H9 (cell line): ENCODE measurements around the gene ZNHIT6. TPM values are rescaled to one million over a fixed set of nuclear protein-coding genes. Genes with fewer than 3 reads are reported as not detected.
A peak's percentile ranks its signal among the peaks of the same experiment; 100 is the strongest.

Experiments used
- DNase-seq: peaks from one replicate; pipeline ENCODE4 v3.0.0-alpha.2; 2017
- H2AFZ ChIP-seq: one replicate; pipeline ENCODE4 v1.6.1; 2013; ENCODE audit warnings: mild to moderate bottlenecking, low read length, control low read depth, moderate library complexity
- H2AK5ac ChIP-seq: 2 replicates; pipeline ENCODE4 v1.6.1; 2013; ENCODE audit warnings: low read length, control low read depth, mixed read lengths; ENCODE audit not compliant: insufficient read length
- H2BK120ac ChIP-seq: one replicate; pipeline ENCODE4 v1.6.1; 2013; ENCODE audit warnings: low read depth, mild to moderate bottlenecking, low read length, control low read depth, inconsistent platforms; ENCODE audit not compliant: poor library complexity, severe bottlenecking
- H2BK12ac ChIP-seq: 2 replicates; pipeline ENCODE4 v1.6.1; 2013; ENCODE audit warnings: low read length, control low read depth, mixed read lengths, low read depth; ENCODE audit not compliant: insufficient read length
- H2BK15ac ChIP-seq: 2 replicates; pipeline ENCODE4 v1.6.1; 2013; ENCODE audit warnings: low read depth, low read length, control low read depth
- H2BK20ac ChIP-seq: one replicate; pipeline ENCODE4 v1.6.1; 2013; ENCODE audit warnings: low read depth, mild to moderate bottlenecking, low read length, control low read depth, inconsistent platforms; ENCODE audit not compliant: poor library complexity, severe bottlenecking
- H2BK5ac ChIP-seq: 2 replicates; pipeline ENCODE4 v1.6.1; 2013; ENCODE audit warnings: low read length, control low read depth, mixed read lengths; ENCODE audit not compliant: insufficient read length
- H3K14ac ChIP-seq: 2 replicates; pipeline ENCODE4 v1.6.1; 2013; ENCODE audit warnings: low read length, control low read depth; ENCODE audit not compliant: insufficient read depth
- H3K18ac ChIP-seq: 2 replicates; pipeline ENCODE4 v1.6.1; 2013; ENCODE audit warnings: low read depth, mild to moderate bottlenecking, mixed read lengths, low read length, control low read depth; ENCODE audit not compliant: insufficient read length
- H3K23ac ChIP-seq: 2 replicates; pipeline ENCODE4 v1.6.1; 2013; ENCODE audit warnings: low read length, control low read depth, mixed read lengths, low read depth; ENCODE audit not compliant: insufficient read length
- H3K23me2 ChIP-seq: 2 replicates; pipeline ENCODE4 v1.6.1; 2013; ENCODE audit warnings: low read depth, mild to moderate bottlenecking, mixed read lengths, low read length, control low read depth; ENCODE audit not compliant: insufficient read length, poor library complexity, severe bottlenecking
- H3K27ac ChIP-seq: 2 replicates; pipeline ENCODE4 v1.5.1; 2013; ENCODE audit warnings: low read length, control low read depth, mixed read lengths, low read depth; ENCODE audit not compliant: insufficient read length
- H3K27me3 ChIP-seq: 2 replicates; pipeline ENCODE4 v1.6.1; 2013; ENCODE audit warnings: low read length, control low read depth, inconsistent platforms; ENCODE audit not compliant: insufficient read depth
- H3K4ac ChIP-seq: 2 replicates; pipeline ENCODE4 v1.6.1; 2013; ENCODE audit warnings: low read depth, mild to moderate bottlenecking, control low read depth, inconsistent platforms, low read length, moderate library complexity
- H3K4me1 ChIP-seq: 2 replicates; pipeline ENCODE4 v1.6.1; 2013; ENCODE audit warnings: low read length, control low read depth, inconsistent platforms; ENCODE audit not compliant: insufficient read depth
- H3K4me2 ChIP-seq: 2 replicates; pipeline ENCODE4 v1.6.1; 2013; ENCODE audit warnings: low read length, control low read depth, mixed read lengths; ENCODE audit not compliant: insufficient read length, insufficient read depth
- H3K56ac ChIP-seq: 2 replicates; pipeline ENCODE4 v1.6.1; 2013; ENCODE audit warnings: low read depth, mild to moderate bottlenecking, mixed read lengths, low read length, control low read depth; ENCODE audit not compliant: insufficient read length
- H3K79me1 ChIP-seq: 2 replicates; pipeline ENCODE4 v1.6.1; 2013; ENCODE audit warnings: low read depth, mild to moderate bottlenecking, moderate library complexity, low read length, control low read depth, inconsistent platforms; ENCODE audit not compliant: insufficient read depth, poor library complexity, severe bottlenecking
- H3K79me2 ChIP-seq: 2 replicates; pipeline ENCODE4 v1.6.1; 2013; ENCODE audit warnings: low read length, control low read depth, inconsistent platforms; ENCODE audit not compliant: insufficient read depth
- H3K9ac ChIP-seq: 2 replicates; pipeline ENCODE4 v1.6.1; 2013; ENCODE audit warnings: low read length, control low read depth, mixed read lengths; ENCODE audit not compliant: insufficient read length; ENCODE audit errors: extremely low read depth
- H3K9me3 ChIP-seq: one replicate; pipeline ENCODE4 v1.6.1; 2013; ENCODE audit warnings: low read depth, low read length, inconsistent platforms; ENCODE audit not compliant: control insufficient read depth
- H3T11ph ChIP-seq: one replicate; pipeline ENCODE4 v1.6.1; 2013; ENCODE audit warnings: mild to moderate bottlenecking, low read length, control low read depth, inconsistent platforms
- H4K20me1 ChIP-seq: one replicate; pipeline ENCODE4 v1.6.1; 2013; ENCODE audit not compliant: control insufficient read depth, insufficient read length, insufficient read depth
- H4K5ac ChIP-seq: 2 replicates; pipeline ENCODE4 v1.6.1; 2013; ENCODE audit warnings: low read depth, mild to moderate bottlenecking, mixed read lengths, low read length, control low read depth; ENCODE audit not compliant: insufficient read length
- H4K8ac ChIP-seq: replicated peaks from 2 replicates; pipeline ENCODE4 v1.6.1; 2013; ENCODE audit warnings: low read length, control low read depth, mixed read lengths, low read depth; ENCODE audit not compliant: insufficient read length
- H4K91ac ChIP-seq: 2 replicates; pipeline ENCODE4 v1.6.1; 2013; ENCODE audit warnings: low read depth, mild to moderate bottlenecking, moderate library complexity, mixed read lengths, low read length, control low read depth; ENCODE audit not compliant: insufficient read length
- H3K27ac Mint-ChIP-seq, 3 experiments: 2 replicates in 2 of 3; 3 replicates in 1 of 3; pipeline ENCODE4 v1.8.0; 2020 to 2021; ENCODE audit warnings: mixed read lengths in 3 of 3, mild to moderate bottlenecking in 1 of 3, moderate library complexity in 1 of 3
- H3K27me3 Mint-ChIP-seq: 2 replicates; pipeline ENCODE4 v1.8.0; 2021; ENCODE audit warnings: low read depth, mild to moderate bottlenecking, moderate library complexity, mixed read lengths
- H3K36me3 Mint-ChIP-seq, 3 experiments: 2 replicates in 2 of 3; 3 replicates in 1 of 3; pipeline ENCODE4 v1.8.0; 2020 to 2021; ENCODE audit warnings: low read depth in 3 of 3, mixed read lengths in 3 of 3; ENCODE audit not compliant: insufficient read depth in 1 of 3
- H3K4me1 Mint-ChIP-seq, 2 experiments: 2 replicates each; pipeline ENCODE4 v1.8.0; 2020; ENCODE audit warnings: mixed read lengths in 2 of 2
- H3K4me3 Mint-ChIP-seq, 2 experiments: 2 replicates in 1 of 2; 3 replicates in 1 of 2; pipeline ENCODE4 v1.8.0; 2020 to 2021; ENCODE audit warnings: mild to moderate bottlenecking in 2 of 2, mixed read lengths in 2 of 2, moderate library complexity in 1 of 2
- H3K9me3 Mint-ChIP-seq, 2 experiments: 2 replicates in 1 of 2; 3 replicates in 1 of 2; pipeline ENCODE4 v1.8.0; 2020; ENCODE audit warnings: mild to moderate bottlenecking in 2 of 2, mixed read lengths in 2 of 2, moderate library complexity in 1 of 2
- WGBS: extraction: QIAGEN DNeasy Blood & Tissue Kit; methylation state at CpG from one replicate; pipeline ENCODE4 v1.1.7; 2013; ENCODE audit warnings: missing lambda C conversion rate, low lambda C conversion rate, mixed read lengths; ENCODE audit not compliant: insufficient read length; ENCODE audit errors: extremely low coverage; 5-methylcytosine and 5-hydroxymethylcytosine counted together
- total RNA-seq: library from RNA; stranded (reverse); gene quantifications from 2 replicates; pipeline ENCODE4 v1.2.1, GENCODE V29; 2021
- TF ChIP-seq, protein P1 (sequence below): fragments of 200-600 bp; sonication (generic); conservative IDR thresholded peaks from 3 replicates; pipeline ENCODE4 v1.8.0; 2021; ENCODE audit warnings: antibody characterized with exemption, mild to moderate bottlenecking

The ZNHIT6 gene
- total RNA-seq, 1 experiment from 2014 or later, result 21.5 TPM

DNA sequence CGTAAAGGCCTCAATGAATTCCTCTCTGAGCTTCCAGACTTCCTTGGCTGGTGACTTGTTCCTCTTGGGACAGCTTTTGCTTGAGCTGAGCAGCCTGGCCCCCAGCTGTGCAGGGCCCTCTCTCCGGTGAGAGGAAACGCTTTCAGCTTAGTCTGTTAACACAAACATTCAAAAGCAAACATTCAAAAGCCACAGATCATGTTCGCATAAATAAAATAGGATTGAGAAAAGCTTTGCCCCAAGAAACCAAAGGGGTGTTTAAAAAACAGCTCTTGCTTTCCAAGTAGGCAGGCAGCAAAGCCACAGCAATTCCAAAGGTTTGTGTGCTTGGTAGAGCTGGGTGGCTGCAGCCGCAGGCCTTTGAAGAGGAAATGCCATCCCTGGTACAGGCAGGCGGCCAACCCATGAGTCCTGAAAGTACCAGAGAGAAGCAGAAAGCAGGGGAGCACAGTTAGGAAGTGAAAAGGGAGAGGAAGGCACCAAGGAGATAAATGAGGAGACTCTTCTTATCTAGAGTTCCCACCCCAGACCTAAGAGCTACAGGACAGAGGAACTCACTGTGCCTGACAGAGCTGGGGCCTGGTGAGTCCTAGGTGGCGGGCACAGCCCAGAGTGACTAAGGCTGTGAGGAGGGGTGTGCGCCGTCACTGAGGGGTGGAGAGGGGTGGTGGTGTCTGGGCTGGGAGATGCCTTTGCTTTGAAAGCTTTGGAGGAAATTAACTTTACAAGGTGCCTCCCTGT is 79.3 kb downstream of the ZNHIT6 start:
- TF ChIP-seq, protein P1, sequence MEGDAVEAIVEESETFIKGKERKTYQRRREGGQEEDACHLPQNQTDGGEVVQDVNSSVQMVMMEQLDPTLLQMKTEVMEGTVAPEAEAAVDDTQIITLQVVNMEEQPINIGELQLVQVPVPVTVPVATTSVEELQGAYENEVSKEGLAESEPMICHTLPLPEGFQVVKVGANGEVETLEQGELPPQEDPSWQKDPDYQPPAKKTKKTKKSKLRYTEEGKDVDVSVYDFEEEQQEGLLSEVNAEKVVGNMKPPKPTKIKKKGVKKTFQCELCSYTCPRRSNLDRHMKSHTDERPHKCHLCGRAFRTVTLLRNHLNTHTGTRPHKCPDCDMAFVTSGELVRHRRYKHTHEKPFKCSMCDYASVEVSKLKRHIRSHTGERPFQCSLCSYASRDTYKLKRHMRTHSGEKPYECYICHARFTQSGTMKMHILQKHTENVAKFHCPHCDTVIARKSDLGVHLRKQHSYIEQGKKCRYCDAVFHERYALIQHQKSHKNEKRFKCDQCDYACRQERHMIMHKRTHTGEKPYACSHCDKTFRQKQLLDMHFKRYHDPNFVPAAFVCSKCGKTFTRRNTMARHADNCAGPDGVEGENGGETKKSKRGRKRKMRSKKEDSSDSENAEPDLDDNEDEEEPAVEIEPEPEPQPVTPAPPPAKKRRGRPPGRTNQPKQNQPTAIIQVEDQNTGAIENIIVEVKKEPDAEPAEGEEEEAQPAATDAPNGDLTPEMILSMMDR, result no peak
- H3K27ac Mint-ChIP-seq, result peak overlapping the region; percentile 76 to 94 (median 81)
- no peak overlapping the region for H4K8ac ChIP-seq
- H3K27me3 Mint-ChIP-seq, result no peaks in the 10 kb centered on the region
- H3K9me3 Mint-ChIP-seq, result no peaks in the 10 kb centered on the region; a peak in 2 of 5 replicates
- no peaks in the 10 kb centered on the region for H3K27me3 ChIP-seq
- H3K36me3 Mint-ChIP-seq, result peaks cover 3 to 9% (median 8%) of the 10 kb centered on the region in 3 experiments; a peak in 6 of 7 replicates
- no peak overlapping the region for H2BK20ac ChIP-seq
- no CpG with 5 or more reads among the region's 9 CpGs for WGBS
- no peak overlapping the region for H2BK5ac ChIP-seq
- H3K9ac ChIP-seq, result no peak overlapping the region
- H3K4me1 ChIP-seq, result peaks cover 2% of the 10 kb centered on the region; the same call in 1 of the 2 replicates
- H3K27ac ChIP-seq, result peak overlapping the region; percentile 34
- no peak overlapping the region for H3K23ac ChIP-seq
- H4K5ac ChIP-seq, result no peak overlapping the region
- no peak overlapping the region for H2BK15ac ChIP-seq
- peak; percentile 61 for DNase-seq
- H3K56ac ChIP-seq, result no peak overlapping the region
- peaks cover 13 to 14% of the 10 kb centered on the region in 2 experiments for H3K4me1 Mint-ChIP-seq
- no peak overlapping the region for H4K91ac ChIP-seq
- H3K18ac ChIP-seq, result no peak overlapping the region
- no peak overlapping the region for H3T11ph ChIP-seq
- H2AFZ ChIP-seq, result no peak overlapping the region
- H2BK120ac ChIP-seq, result no peak overlapping the region
- no peaks in the 10 kb centered on the region for H4K20me1 ChIP-seq
- no peak overlapping the region for H3K4ac ChIP-seq
- no peaks in the 10 kb centered on the region for H3K79me1 ChIP-seq
- peak overlapping the region; percentile 21; the same call in 1 of the 2 replicates for H3K14ac ChIP-seq
- H3K79me2 ChIP-seq, result no peaks in the 10 kb centered on the region
- H3K4me3 Mint-ChIP-seq, result no peak overlapping the region
- no peak overlapping the region for H2BK12ac ChIP-seq
- no peak overlapping the region for H2AK5ac ChIP-seq
- H3K9me3 ChIP-seq, result no peaks in the 10 kb centered on the region
- no peaks in the 10 kb centered on the region for H3K23me2 ChIP-seq
- H3K4me2 ChIP-seq, result no peak overlapping the region
